H1 (cell line): ENCODE data around the gene GALNT18. TPM values are rescaled to one million over a fixed set of nuclear protein-coding genes. Genes with fewer than 3 reads are reported as not detected.

Experiments used
- CTCF ChIA-PET: fragments of 300-600 bp; sonication (Branson Sonifier 250); formaldehyde crosslinking; loops from one replicate; lab custom pipeline; 2021; ENCODE audit not compliant: partially characterized antibody; lab: Charles Lee
- POLR2A ChIA-PET: fragments of 300-600 bp; sonication (Branson Sonifier 250); formaldehyde crosslinking; loops from one replicate; lab custom pipeline; 2021; ENCODE audit warnings: inconsistent platforms; ENCODE audit not compliant: partially characterized antibody; lab: Charles Lee
- DNase-seq, 2 experiments: peaks; one replicate each; pipeline versions ENCODE4 v3.0.0 to v3.0.0-alpha.2; 2010 to 2022; ENCODE audit warnings: low spot score in 2 of 2, low read depth in 1 of 2, mixed read lengths in 1 of 2
- FAIRE-seq: peaks from 2 replicates; lab custom pipeline; 2011; peaks lifted over from hg19 to GRCh38; lab: Jason Lieb, UNC
- H2AFZ ChIP-seq: 2 replicates; pipeline ENCODE4 v1.8.1; 2012; ENCODE audit warnings: low read length, inconsistent platforms
- H2AK5ac ChIP-seq: 2 replicates; pipeline ENCODE4 v1.6.1; 2013; ENCODE audit warnings: low read depth, low read length
- H2BK120ac ChIP-seq: replicated peaks from 2 replicates; pipeline ENCODE3; 2013; ENCODE audit warnings: low read depth, low read length, inconsistent platforms
- H2BK12ac ChIP-seq: 2 replicates; pipeline ENCODE4 v1.6.1; 2013; ENCODE audit warnings: low read depth, low read length
- H2BK15ac ChIP-seq: 2 replicates; pipeline ENCODE4 v1.6.1; 2013; ENCODE audit warnings: low read length
- H2BK20ac ChIP-seq: 2 replicates; pipeline ENCODE4 v1.6.1; 2013; ENCODE audit warnings: low read length
- H2BK5ac ChIP-seq: 2 replicates; pipeline ENCODE4 v1.6.1; 2013; ENCODE audit warnings: low read depth, low read length
- H3K14ac ChIP-seq: 2 replicates; pipeline ENCODE4 v1.6.1; 2013; ENCODE audit warnings: inconsistent platforms; ENCODE audit not compliant: insufficient read length
- H3K18ac ChIP-seq: 2 replicates; pipeline ENCODE4 v1.6.1; 2013; ENCODE audit warnings: low read length; ENCODE audit errors: extremely low read depth
- H3K23ac ChIP-seq: 2 replicates; pipeline ENCODE4 v1.6.1; 2013; ENCODE audit warnings: inconsistent platforms; ENCODE audit not compliant: insufficient read length
- H3K23me2 ChIP-seq: 2 replicates; pipeline ENCODE4 v1.6.1; 2013; ENCODE audit warnings: low read depth, low read length
- H3K27ac ChIP-seq: 2 replicates; pipeline ENCODE4 v1.6.1; 2011; ENCODE audit warnings: low read depth, low read length, inconsistent platforms
- H3K27me3 ChIP-seq, 4 experiments: replicated peaks in 1 of 4; 1 replicate in 1 of 4; 2 replicates in 3 of 4; pipeline versions ENCODE4 v1.6.1 to v1.8.1; 2011 to 2013; ENCODE audit warnings: low read length in 3 of 4, mild to moderate bottlenecking in 3 of 4, inconsistent platforms in 2 of 4, mixed read lengths in 2 of 4, moderate library complexity in 1 of 4; ENCODE audit not compliant: control insufficient read depth in 3 of 4, insufficient read depth in 3 of 4; ENCODE audit errors: extremely low read depth in 1 of 4
- H3K36me3 ChIP-seq, 4 experiments: 2 replicates each; pipeline versions ENCODE4 v1.6.1 to v1.8.1; 2011 to 2013; ENCODE audit warnings: mild to moderate bottlenecking in 4 of 4, low read length in 3 of 4, moderate library complexity in 2 of 4, control low read depth in 1 of 4, inconsistent platforms in 1 of 4; ENCODE audit not compliant: insufficient read depth in 4 of 4, control insufficient read depth in 2 of 4
- H3K4ac ChIP-seq: replicated peaks from 2 replicates; pipeline ENCODE3; 2013; ENCODE audit warnings: low read length, low read depth, mixed read lengths, inconsistent platforms; ENCODE audit not compliant: insufficient read length
- H3K4me1 ChIP-seq, 4 experiments: replicated peaks in 1 of 4; 1 replicate in 1 of 4; 2 replicates in 3 of 4; pipeline versions ENCODE4 v1.6.1 to v1.8.1; 2011 to 2013; ENCODE audit warnings: low read length in 3 of 4, inconsistent platforms in 2 of 4, mixed read lengths in 1 of 4; ENCODE audit not compliant: insufficient read depth in 4 of 4, control insufficient read depth in 3 of 4
- H3K4me2 ChIP-seq, 2 experiments: 2 replicates each; pipeline versions ENCODE4 v1.6.1 to v1.8.1; 2011 to 2013; ENCODE audit warnings: low read depth in 2 of 2, low read length in 2 of 2, control low read depth in 1 of 2, inconsistent platforms in 1 of 2, mild to moderate bottlenecking in 1 of 2; ENCODE audit not compliant: insufficient read depth in 1 of 2
- H3K4me3 ChIP-seq, 4 experiments: fragments of 200-600, 300-600 bp in 1 of 4; sonication (generic), shearing (Covaris generic), sonication (Bioruptor Twin) in 1 of 4; 2 replicates each; pipeline versions ENCODE4 v1.5.1 to v1.8.1; 2011 to 2016; ENCODE audit warnings: low read length in 4 of 4, low read depth in 3 of 4, control low read depth in 2 of 4, inconsistent platforms in 2 of 4, mild to moderate bottlenecking in 2 of 4, mixed read lengths in 1 of 4, moderate library complexity in 1 of 4; ENCODE audit not compliant: insufficient read depth in 2 of 4; ENCODE audit errors: extremely low read depth in 1 of 4
- H3K56ac ChIP-seq: replicated peaks from 2 replicates; pipeline ENCODE3; 2013; ENCODE audit warnings: low read depth, mild to moderate bottlenecking, mixed read lengths, low read length, inconsistent platforms; ENCODE audit not compliant: insufficient read length
- H3K79me1 ChIP-seq: 2 replicates; pipeline ENCODE4 v1.6.1; 2013; ENCODE audit warnings: low read depth, low read length, control low read depth
- H3K79me2 ChIP-seq, 2 experiments: 2 replicates each; pipeline versions ENCODE4 v1.6.1 to v1.8.1; 2012 to 2013; ENCODE audit warnings: low read length in 2 of 2, mild to moderate bottlenecking in 2 of 2, inconsistent platforms in 1 of 2; ENCODE audit not compliant: insufficient read depth in 2 of 2, control insufficient read depth in 1 of 2
- H3K9ac ChIP-seq, 4 experiments: replicated peaks in 1 of 4; 1 replicate in 1 of 4; 2 replicates in 3 of 4; pipeline versions ENCODE4 v1.6.1 to v1.8.1; 2011 to 2013; ENCODE audit warnings: low read depth in 3 of 4, low read length in 3 of 4, control low read depth in 2 of 4, mild to moderate bottlenecking in 2 of 4, moderate library complexity in 2 of 4, inconsistent platforms in 1 of 4; ENCODE audit errors: extremely low read depth in 1 of 4
- H3K9me3 ChIP-seq, 2 experiments: 2 replicates each; pipeline versions ENCODE4 v1.6.1 to v1.8.1; 2012 to 2013; ENCODE audit warnings: mild to moderate bottlenecking in 2 of 2, moderate library complexity in 2 of 2, control low read depth in 1 of 2, inconsistent platforms in 1 of 2, low read depth in 1 of 2, low read length in 1 of 2, mixed read lengths in 1 of 2; ENCODE audit not compliant: insufficient read depth in 2 of 2
- H4K20me1 ChIP-seq, 2 experiments: replicated peaks in 1 of 2; 2 replicates each; pipeline versions ENCODE3 to v1.8.1; 2011 to 2013; ENCODE audit warnings: inconsistent platforms in 2 of 2, low read length in 2 of 2, mild to moderate bottlenecking in 1 of 2; ENCODE audit not compliant: insufficient read depth in 2 of 2, control insufficient read depth in 1 of 2
- H4K5ac ChIP-seq: 2 replicates; pipeline ENCODE4 v1.6.1; 2013; ENCODE audit warnings: low read length, low read depth, mixed read lengths, inconsistent platforms; ENCODE audit not compliant: insufficient read length
- H4K8ac ChIP-seq: 2 replicates; pipeline ENCODE4 v1.8.0; 2013; ENCODE audit warnings: mild to moderate bottlenecking, moderate library complexity, low read length, inconsistent platforms; ENCODE audit not compliant: insufficient read depth; ENCODE audit errors: extremely low read depth
- H4K91ac ChIP-seq: replicated peaks from 2 replicates; pipeline ENCODE3; 2013; ENCODE audit warnings: low read length, mixed read lengths, inconsistent platforms; ENCODE audit not compliant: insufficient read length
- BRCA1 ChIP-seq: IDR thresholded peaks from 2 replicates; pipeline ENCODE4 v1.6.1; 2012; ENCODE audit warnings: low read depth, low read length, improper control_type of control experiment
- CBX8 ChIP-seq: fragments of 300-800, 300-1000 bp; sonication (generic); IDR thresholded peaks from 2 replicates; pipeline ENCODE4 v1.7.1; 2016; ENCODE audit warnings: low read depth, low read length, borderline replicate concordance
- EGR1 ChIP-seq: IDR thresholded peaks from 2 replicates; pipeline ENCODE4 v1.6.1; 2011; ENCODE audit warnings: low read depth, low read length, borderline replicate concordance
- JUN ChIP-seq: IDR thresholded peaks from 2 replicates; pipeline ENCODE4 v1.6.1; 2011; ENCODE audit warnings: low read depth, mild to moderate bottlenecking, improper control_type of control experiment, low read length
- KDM1A ChIP-seq: fragments of 200-600, 300-600 bp; sonication (generic); IDR thresholded peaks from 2 replicates; pipeline ENCODE4 v1.7.1; 2016; ENCODE audit warnings: mild to moderate bottlenecking, low read length, borderline replicate concordance
- POU5F1 ChIP-seq: IDR thresholded peaks from 2 replicates; pipeline ENCODE4 v1.6.1; 2011; ENCODE audit warnings: low read depth, mild to moderate bottlenecking, low read length, moderate library complexity
- SIX5 ChIP-seq: IDR thresholded peaks from 2 replicates; pipeline ENCODE4 v1.6.1; 2011; ENCODE audit warnings: mild to moderate bottlenecking, low read depth, low read length
- SRF ChIP-seq: IDR thresholded peaks from 2 replicates; pipeline ENCODE4 v1.6.1; 2011; ENCODE audit warnings: mild to moderate bottlenecking, low read depth, low read length, moderate library complexity
- WGBS, 2 experiments: shearing (Covaris generic) in 1 of 2; methylation state at CpG; one replicate each; pipeline versions ENCODE4 v1.1.6 to v1.1.7; 2013 to 2015; ENCODE audit warnings: low lambda C conversion rate in 2 of 2, mixed read lengths in 2 of 2, inconsistent platforms in 1 of 2, low coverage in 1 of 2, missing lambda C conversion rate in 1 of 2; ENCODE audit not compliant: insufficient replicate concordance in 2 of 2, insufficient coverage in 1 of 2, insufficient read length in 1 of 2; ENCODE audit errors: extremely low coverage in 1 of 2, missing lambda C conversion rate in 1 of 2; 5-methylcytosine and 5-hydroxymethylcytosine counted together
- polyA plus RNA-seq, 7 experiments: library from polyadenylated mRNA; depleted of rRNA in 3 of 7; stranded (reverse) in 5 of 7; unstranded in 2 of 7; fragments of >200 nt in 5 of 7; fragments of 200-250 nt in 2 of 7; gene quantifications; 1 replicate in 5 of 7; 2 replicates in 1 of 7; 4 replicates in 1 of 7; pipeline versions ENCODE4 v1.2.1 to v1.2.3, GENCODE V29; 2011 to 2013; ENCODE audit warnings: missing spikeins in 2 of 7, mixed read lengths in 2 of 7
- total RNA-seq: library from RNA; stranded (reverse); fragmentation: NEBNext Ultra II Directional; extraction: Animal tissue kit (Norgen Biotek cat#: 25700); gene quantifications from 2 replicates; pipeline ENCODE4 v1.2.1, GENCODE V29; 2021
- TF ChIP-seq, protein P1 (sequence below): IDR thresholded peaks from 2 replicates; pipeline ENCODE4 v1.6.1; 2012; ENCODE audit warnings: inconsistent platforms
- TF ChIP-seq, protein P2 (sequence below), 3 experiments: IDR thresholded peaks; 1 replicate in 2 of 3; 2 replicates in 1 of 3; pipeline versions ENCODE4 v1.5.1 to v1.6.1; 2011; ENCODE audit warnings: low read length in 3 of 3, mild to moderate bottlenecking in 3 of 3, inconsistent platforms in 2 of 3, low read depth in 1 of 3, moderate library complexity in 1 of 3; ENCODE audit not compliant: insufficient read depth in 1 of 3; ENCODE audit errors: control extremely low read depth in 1 of 3
- TF ChIP-seq, protein P3 (sequence below): IDR thresholded peaks from 2 replicates; pipeline ENCODE4 v1.6.1; 2011; ENCODE audit warnings: low read depth, mild to moderate bottlenecking, low read length; ENCODE audit not compliant: insufficient read depth

The GALNT18 gene
- total and polyA plus RNA-seq, 2 of the 8 experiments (the other 6 are each of a cell fraction or from before 2014, with no cell fraction given) = 6.0 to 9.4 TPM

GRCh38 chr11:11296434-11296833 is 325.4 kb downstream of the GALNT18 start:
- H3K4me2 ChIP-seq = no peak overlapping the region
- H3K18ac ChIP-seq = no peak overlapping the region
- H4K91ac ChIP-seq = no peak overlapping the region
- no peak overlapping the region for H3K9ac ChIP-seq
- no peak overlapping the region for H3K27ac ChIP-seq
- H3K79me2 ChIP-seq = no peaks in the 10 kb centered on the region
- H2AK5ac ChIP-seq = no peak overlapping the region
- no peak overlapping the region for H2BK5ac ChIP-seq
- FAIRE-seq = no peak
- H2BK120ac ChIP-seq = no peak overlapping the region
- no peaks in the 10 kb centered on the region for H3K36me3 ChIP-seq
- H3K79me1 ChIP-seq = no peaks in the 10 kb centered on the region
- 88% methylated on average over 3 of the region's 3 CpGs; no CpG with 5 or more reads in 1 of the 2 experiments for WGBS, 2 experiments
- H4K20me1 ChIP-seq = no peaks in the 10 kb centered on the region
- no peak overlapping the region for H2BK20ac ChIP-seq
- no peak overlapping the region for H4K8ac ChIP-seq
- H3K27me3 ChIP-seq = no peaks in the 10 kb centered on the region
- no peaks in the 10 kb centered on the region for H3K4me1 ChIP-seq
- ChIA-PET CTCF (interaction anchor here (0.6 to 1.1 kb wide), 2 partner anchors 31 to 122 kb away, joined by 3 read pairs; no protein-coding TSS in a partner anchor), POLR2A (no interaction called here)
- no peak overlapping the region for H3K4ac ChIP-seq
- no peak overlapping the region for H3K23ac ChIP-seq
- H4K5ac ChIP-seq = no peak overlapping the region
- H3K9me3 ChIP-seq = no peaks in the 10 kb centered on the region
- no peak overlapping the region for H2BK12ac ChIP-seq
- no peak overlapping the region for H3K56ac ChIP-seq
- DNase-seq = no peak
- H2AFZ ChIP-seq = no peak overlapping the region
- H3K4me3 ChIP-seq = no peak overlapping the region
- no peak overlapping the region for H2BK15ac ChIP-seq
- no peaks in the 10 kb centered on the region for H3K23me2 ChIP-seq
- no peak overlapping the region for H3K14ac ChIP-seq
- TF ChIP-seq BRCA1 (no peak), KDM1A (no peak), EGR1 (no peak), SRF (no peak), POU5F1 (no peak), JUN (no peak), SIX5 (no peak), CBX8 (no peak)
- TF ChIP-seq, protein P1, sequence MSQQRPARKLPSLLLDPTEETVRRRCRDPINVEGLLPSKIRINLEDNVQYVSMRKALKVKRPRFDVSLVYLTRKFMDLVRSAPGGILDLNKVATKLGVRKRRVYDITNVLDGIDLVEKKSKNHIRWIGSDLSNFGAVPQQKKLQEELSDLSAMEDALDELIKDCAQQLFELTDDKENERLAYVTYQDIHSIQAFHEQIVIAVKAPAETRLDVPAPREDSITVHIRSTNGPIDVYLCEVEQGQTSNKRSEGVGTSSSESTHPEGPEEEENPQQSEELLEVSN = no peak
- TF ChIP-seq, protein P2, sequence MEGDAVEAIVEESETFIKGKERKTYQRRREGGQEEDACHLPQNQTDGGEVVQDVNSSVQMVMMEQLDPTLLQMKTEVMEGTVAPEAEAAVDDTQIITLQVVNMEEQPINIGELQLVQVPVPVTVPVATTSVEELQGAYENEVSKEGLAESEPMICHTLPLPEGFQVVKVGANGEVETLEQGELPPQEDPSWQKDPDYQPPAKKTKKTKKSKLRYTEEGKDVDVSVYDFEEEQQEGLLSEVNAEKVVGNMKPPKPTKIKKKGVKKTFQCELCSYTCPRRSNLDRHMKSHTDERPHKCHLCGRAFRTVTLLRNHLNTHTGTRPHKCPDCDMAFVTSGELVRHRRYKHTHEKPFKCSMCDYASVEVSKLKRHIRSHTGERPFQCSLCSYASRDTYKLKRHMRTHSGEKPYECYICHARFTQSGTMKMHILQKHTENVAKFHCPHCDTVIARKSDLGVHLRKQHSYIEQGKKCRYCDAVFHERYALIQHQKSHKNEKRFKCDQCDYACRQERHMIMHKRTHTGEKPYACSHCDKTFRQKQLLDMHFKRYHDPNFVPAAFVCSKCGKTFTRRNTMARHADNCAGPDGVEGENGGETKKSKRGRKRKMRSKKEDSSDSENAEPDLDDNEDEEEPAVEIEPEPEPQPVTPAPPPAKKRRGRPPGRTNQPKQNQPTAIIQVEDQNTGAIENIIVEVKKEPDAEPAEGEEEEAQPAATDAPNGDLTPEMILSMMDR (IDR thresholded peaks at IDR 0.05; ENCODE audit: control extremely low read depth in 1 of 3, insufficient read depth in 1 of 3, low read depth in 1 of 3, low read length in 3 of 3) = no peak
- TF ChIP-seq, protein P3, sequence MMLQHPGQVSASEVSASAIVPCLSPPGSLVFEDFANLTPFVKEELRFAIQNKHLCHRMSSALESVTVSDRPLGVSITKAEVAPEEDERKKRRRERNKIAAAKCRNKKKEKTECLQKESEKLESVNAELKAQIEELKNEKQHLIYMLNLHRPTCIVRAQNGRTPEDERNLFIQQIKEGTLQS = no peak
